ENCODE data around the gene NFATC3.
A peak's percentile ranks its signal among the peaks of the same experiment; 100 is the strongest.

Gene NFATC3

DNA sequence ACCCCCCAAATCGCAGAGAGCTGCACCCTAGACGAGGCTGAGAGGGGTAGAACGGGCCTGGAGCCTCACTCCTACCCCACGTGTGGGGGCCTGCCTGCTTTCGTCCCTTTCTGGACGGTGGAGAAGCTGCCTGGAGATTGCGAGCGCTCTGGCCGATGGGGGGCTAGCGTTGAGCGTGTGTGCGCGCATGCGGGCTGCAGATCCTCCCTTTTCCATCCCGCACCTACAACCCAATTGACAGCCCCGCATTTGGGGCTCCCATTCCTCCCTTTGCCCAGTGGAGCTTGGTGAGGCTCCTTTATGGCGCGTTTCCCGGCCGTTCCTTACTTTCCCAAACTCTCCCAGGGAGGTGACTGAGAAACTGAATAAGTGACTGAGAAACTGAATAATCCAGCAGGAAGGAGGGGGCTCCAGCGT, 151.7 kb downstream of the NFATC3 start:
- FAIRE-seq (no peak), DNase-seq (ENCODE audit: insufficient read length, low spot score) (no peak)
- no peak for TF ChIP-seq PAX5 (IDR thresholded peaks at IDR 0.05; ENCODE audit: insufficient read depth, low read length, severe bottlenecking)
- TF ChIP-seq POLR2AphosphoS5 (IDR thresholded peaks at IDR 0.05; ENCODE audit: low read depth, low read length): no peak
- TF ChIP-seq POLR2A (IDR thresholded peaks at IDR 0.05; ENCODE audit: low read depth, low read length): no peak

GRCh38 chr16:68237243-68238028, 152.3 kb downstream of the NFATC3 start:
- FAIRE-seq (peak; percentile 99), DNase-seq (ENCODE audit: insufficient read length, low spot score) (peak; percentile 93)
- TF ChIP-seq PAX5 (IDR thresholded peaks at IDR 0.05; ENCODE audit: insufficient read depth, low read length, severe bottlenecking) (no peak), TAF1 (IDR thresholded peaks at IDR 0.05; ENCODE audit: low read depth, low read length) (peak; percentile 40; the same call in 1 of the 2 replicates), SPI1 (IDR thresholded peaks at IDR 0.05; ENCODE audit: low read depth, low read length) (no peak), POLR2AphosphoS5 (IDR thresholded peaks at IDR 0.05; ENCODE audit: low read depth, low read length) (peak; percentile 28; the same call in 1 of the 2 replicates), POLR2A (IDR thresholded peaks at IDR 0.05; ENCODE audit: low read depth, low read length) (peak; percentile 56)

- TF ChIP-seq POLR2AphosphoS5 (IDR thresholded peaks at IDR 0.05; ENCODE audit: low read depth, low read length): no peak
- TF ChIP-seq TAF1 (IDR thresholded peaks at IDR 0.05; ENCODE audit: low read depth, low read length): no peak
- no peak for TF ChIP-seq PAX5 (IDR thresholded peaks at IDR 0.05; ENCODE audit: insufficient read depth, low read length, severe bottlenecking)
- TF ChIP-seq POLR2A (IDR thresholded peaks at IDR 0.05; ENCODE audit: low read depth, low read length): no peak
- DNase-seq (ENCODE audit: insufficient read length, low spot score) (no peak), FAIRE-seq (no peak)
Observed at GRCh38 chr16:68238029-68238345, 152.8 kb downstream of the NFATC3 start.

DNA sequence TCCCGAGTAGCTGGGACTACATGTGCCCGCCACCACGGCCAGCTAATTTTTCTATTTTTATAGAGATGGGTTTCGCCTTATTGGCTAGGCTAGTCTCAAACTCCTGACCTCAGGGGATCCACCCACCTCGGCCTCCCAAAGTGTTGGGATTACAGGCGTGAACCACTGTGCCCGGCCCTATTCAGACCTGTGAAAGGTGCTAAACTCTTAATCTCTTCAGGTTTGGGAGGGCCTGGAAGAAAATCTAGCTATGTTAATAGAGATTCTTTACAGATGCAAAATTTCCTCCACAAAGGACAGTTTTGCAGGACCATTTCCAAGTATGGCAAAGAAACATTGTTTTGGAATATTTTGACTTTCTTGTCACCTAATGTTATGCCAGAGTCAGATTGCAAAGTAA, 156.9 kb downstream of the NFATC3 start:
- DNase-seq (ENCODE audit: insufficient read length, low spot score) (no peak), FAIRE-seq (no peak)
- no peak for TF ChIP-seq TAF1 (IDR thresholded peaks at IDR 0.05; ENCODE audit: low read depth, low read length)
- no peak for TF ChIP-seq POLR2A (IDR thresholded peaks at IDR 0.05; ENCODE audit: low read depth, low read length)

DNA sequence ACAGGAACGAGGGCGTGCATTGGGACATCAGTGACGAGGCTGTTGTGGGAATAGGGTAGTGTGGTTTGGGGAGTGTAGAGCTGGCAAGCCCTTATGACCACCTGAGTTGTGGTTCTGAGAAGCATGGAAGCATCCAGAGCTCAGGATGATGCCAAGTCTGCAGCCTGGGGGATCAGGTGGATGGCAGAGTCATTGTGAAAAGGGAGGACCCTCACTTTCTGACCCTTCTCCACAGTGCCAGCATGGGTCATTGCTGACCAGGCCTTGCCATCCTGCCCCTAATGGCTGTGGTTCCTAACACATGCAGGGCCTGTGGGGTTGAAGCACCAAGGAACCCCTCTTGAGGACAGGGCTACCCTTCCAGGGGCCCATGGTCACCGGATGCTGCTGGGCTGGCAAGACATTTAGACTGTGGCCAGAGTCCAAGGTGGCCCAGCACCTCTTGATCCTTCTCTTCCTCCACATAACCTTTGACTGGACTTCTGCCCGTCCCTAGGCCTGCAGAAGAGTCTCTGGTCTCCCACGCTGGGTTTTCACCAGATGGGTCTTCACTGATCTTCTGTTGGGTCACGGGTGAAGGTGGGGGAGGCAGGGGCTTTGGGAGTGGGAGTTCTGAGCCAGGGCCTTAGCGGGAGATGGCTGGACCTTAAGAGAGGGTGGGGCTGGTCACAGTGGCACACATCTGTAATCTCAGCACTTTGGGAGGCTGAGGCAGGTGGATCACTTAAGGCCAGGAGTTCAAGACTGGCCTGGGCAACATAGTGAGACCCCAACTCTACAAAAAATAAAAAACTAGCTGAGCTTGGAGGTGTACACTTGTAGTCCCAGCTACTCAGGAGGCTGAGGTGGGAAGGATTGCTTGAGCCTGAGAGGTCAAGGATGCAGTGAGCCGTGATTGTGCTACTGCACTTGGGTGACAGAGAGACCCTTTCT, 158.0 kb downstream of the NFATC3 start:
- DNase-seq (ENCODE audit: insufficient read length, low spot score): no peak
- no peak for TF ChIP-seq PAX5 (IDR thresholded peaks at IDR 0.05; ENCODE audit: insufficient read depth, low read length, severe bottlenecking)
- TF ChIP-seq POU2F2 (IDR thresholded peaks at IDR 0.05; ENCODE audit: low read depth, low read length): no peak
- no peak for TF ChIP-seq SPI1 (IDR thresholded peaks at IDR 0.05; ENCODE audit: low read depth, low read length)
- TF ChIP-seq POLR2A (IDR thresholded peaks at IDR 0.05; ENCODE audit: low read depth, low read length): no peak
- no peak for TF ChIP-seq POLR2AphosphoS5 (IDR thresholded peaks at IDR 0.05; ENCODE audit: low read depth, low read length)
- no peak for TF ChIP-seq TAF1 (IDR thresholded peaks at IDR 0.05; ENCODE audit: low read depth, low read length)

DNA sequence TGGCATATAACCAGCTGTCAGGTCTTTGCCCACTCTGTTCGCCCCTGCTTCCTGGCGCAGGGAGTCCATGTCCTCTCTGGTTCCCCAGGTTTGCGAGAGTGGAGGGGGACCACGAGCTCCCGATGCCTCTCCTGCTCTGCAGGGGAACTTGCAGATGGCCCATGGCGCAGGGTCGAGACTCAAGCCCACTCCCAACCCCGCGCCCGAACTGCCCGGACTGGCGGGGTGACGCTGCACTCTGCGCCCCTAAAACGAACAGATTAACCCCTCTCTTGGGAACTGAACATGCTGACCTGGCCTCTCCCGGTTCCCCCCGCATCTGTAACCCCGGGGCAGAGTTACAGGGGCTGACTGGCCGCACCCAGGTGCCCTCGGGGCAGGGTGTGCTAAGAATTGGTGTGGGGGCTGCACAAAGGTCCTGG, 159.3 kb downstream of the NFATC3 start:
- FAIRE-seq (no peak), DNase-seq (ENCODE audit: insufficient read length, low spot score) (no peak)
- no peak for TF ChIP-seq PAX5 (IDR thresholded peaks at IDR 0.05; ENCODE audit: insufficient read depth, low read length, severe bottlenecking)
- no peak for TF ChIP-seq POLR2A (IDR thresholded peaks at IDR 0.05; ENCODE audit: low read depth, low read length)
- no peak for TF ChIP-seq SPI1 (IDR thresholded peaks at IDR 0.05; ENCODE audit: low read depth, low read length)
- no peak for TF ChIP-seq POU2F2 (IDR thresholded peaks at IDR 0.05; ENCODE audit: low read depth, low read length)
- TF ChIP-seq TAF1 (IDR thresholded peaks at IDR 0.05; ENCODE audit: low read depth, low read length): no peak
- TF ChIP-seq POLR2AphosphoS5 (IDR thresholded peaks at IDR 0.05; ENCODE audit: low read depth, low read length): no peak

More for the DNA sequence above, 158.0 kb downstream of the NFATC3 start:
- no peak for FAIRE-seq

DNA sequence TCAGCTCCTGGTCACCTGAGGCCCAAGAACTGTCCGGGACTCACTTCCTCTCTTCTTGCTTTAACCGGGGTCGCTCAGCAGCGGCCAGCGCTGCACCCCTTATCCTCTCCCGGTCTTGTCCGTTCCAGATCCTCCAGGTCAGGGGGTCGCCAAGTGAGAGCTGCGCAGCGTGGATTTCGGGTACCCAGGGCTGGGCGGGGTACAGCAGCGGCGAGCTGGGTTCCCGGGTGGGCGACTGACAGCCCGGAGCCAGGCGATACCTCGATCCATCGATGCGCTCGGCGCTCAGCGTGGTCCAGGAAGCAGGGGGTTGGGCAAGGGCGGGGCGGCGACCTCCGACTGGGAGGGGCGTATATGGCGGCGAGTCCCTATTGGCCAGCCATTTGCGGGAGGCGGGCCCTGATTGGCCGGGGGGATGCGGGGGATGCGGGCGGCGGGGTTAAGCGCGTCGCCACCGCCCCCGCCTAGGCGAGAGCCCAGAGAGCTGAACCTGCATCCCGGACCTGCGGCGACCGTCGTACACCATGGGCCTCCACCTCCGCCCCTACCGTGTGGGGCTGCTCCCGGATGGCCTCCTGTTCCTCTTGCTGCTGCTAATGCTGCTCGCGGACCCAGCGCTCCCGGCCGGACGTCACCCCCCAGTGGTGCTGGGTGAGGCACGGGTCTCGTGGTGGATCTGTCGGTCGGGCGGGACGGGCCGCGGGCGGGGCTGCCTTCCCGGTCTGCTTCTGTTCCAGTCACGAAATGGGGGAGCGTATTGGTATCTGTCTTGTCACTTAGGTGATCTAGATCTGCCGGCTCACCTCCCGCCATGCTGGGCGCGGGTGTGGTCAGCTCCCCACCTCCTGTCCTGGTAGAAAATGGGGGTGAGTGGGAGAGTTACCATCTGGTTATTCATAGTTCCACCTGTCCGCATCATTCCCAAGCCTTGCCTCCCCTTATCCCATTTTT, 160.0 kb downstream of the NFATC3 start, which contains the start of gene PLA2G15:
PLA2G15 (plus strand) TSS at position 471 of the 951 bp plus-strand sequence; CDS start at position 525, 54 bp downstream.
- FAIRE-seq: peak; percentile 96
- peak; percentile 98 for DNase-seq (ENCODE audit: insufficient read length, low spot score)
- peak; percentile 76 for TF ChIP-seq SPI1 (IDR thresholded peaks at IDR 0.05; ENCODE audit: low read depth, low read length)
- peak; percentile 63 for TF ChIP-seq POLR2A (IDR thresholded peaks at IDR 0.05; ENCODE audit: low read depth, low read length)
- TF ChIP-seq POU2F2 (IDR thresholded peaks at IDR 0.05; ENCODE audit: low read depth, low read length): no peak
- peak; percentile 63 for TF ChIP-seq POLR2AphosphoS5 (IDR thresholded peaks at IDR 0.05; ENCODE audit: low read depth, low read length)
- TF ChIP-seq TAF1 (IDR thresholded peaks at IDR 0.05; ENCODE audit: low read depth, low read length): 0 out of 2 replicates have a peak, but pooled peaks have one; percentile 36
- peak; percentile 55 for TF ChIP-seq PAX5 (IDR thresholded peaks at IDR 0.05; ENCODE audit: insufficient read depth, low read length, severe bottlenecking)

DNA sequence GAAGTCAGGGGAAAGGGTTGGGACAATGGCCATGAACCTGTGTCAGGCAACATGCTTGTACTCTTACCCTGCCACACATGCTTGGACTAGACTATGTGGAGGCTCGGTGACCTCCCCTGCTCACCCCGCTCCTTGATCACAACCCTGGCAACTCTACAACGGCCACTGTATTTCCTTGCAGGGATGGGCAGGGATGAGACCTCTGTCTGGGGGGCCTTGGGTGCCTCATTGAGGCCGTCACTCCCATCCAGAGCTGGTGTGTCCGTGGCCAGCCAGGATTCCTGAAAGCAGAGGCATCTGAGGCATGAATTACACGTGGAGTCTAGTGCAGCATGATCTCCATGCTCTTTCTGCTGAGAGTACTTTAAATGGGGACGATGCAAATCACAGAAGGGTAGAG, 161.0 kb downstream of the NFATC3 start:
- TF ChIP-seq PAX5 (IDR thresholded peaks at IDR 0.05; ENCODE audit: insufficient read depth, low read length, severe bottlenecking) (no peak), POU2F2 (IDR thresholded peaks at IDR 0.05; ENCODE audit: low read depth, low read length) (no peak), TAF1 (IDR thresholded peaks at IDR 0.05; ENCODE audit: low read depth, low read length) (no peak), SPI1 (IDR thresholded peaks at IDR 0.05; ENCODE audit: low read depth, low read length) (no peak), POLR2AphosphoS5 (IDR thresholded peaks at IDR 0.05; ENCODE audit: low read depth, low read length) (no peak), POLR2A (IDR thresholded peaks at IDR 0.05; ENCODE audit: low read depth, low read length) (no peak)
- FAIRE-seq (no peak), DNase-seq (ENCODE audit: insufficient read length, low spot score) (no peak)

Measured in GM12891 (cell line).